ENCODE data around the gene RALGPS1.

DNA sequence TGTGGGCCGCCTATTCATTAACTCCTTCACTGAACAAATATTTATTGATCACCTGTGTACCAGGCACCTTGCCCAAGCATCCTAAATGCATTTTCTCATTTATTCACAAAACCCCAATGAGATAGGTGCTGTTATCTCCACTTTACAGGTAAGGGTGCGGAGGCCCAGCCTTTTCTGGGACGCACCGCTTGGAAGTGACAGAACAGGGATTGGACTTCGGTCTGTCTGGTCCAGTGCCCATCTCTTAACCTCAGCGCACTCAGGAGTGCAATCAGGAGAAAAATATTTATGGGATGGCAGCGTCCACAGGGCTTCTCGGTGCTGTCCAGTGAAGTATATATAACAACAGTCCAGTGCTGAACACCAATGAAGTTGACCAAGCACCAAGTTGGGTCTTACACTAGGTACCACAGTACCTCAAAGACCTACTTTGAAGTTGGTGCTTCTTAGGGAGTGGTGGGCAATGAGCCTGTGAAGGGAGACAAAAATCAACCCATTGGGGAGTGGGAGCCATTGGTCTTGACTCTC lies 331.1 kb downstream of the RALGPS1 start:
- TF ChIP-seq SMC3 (IDR thresholded peaks at IDR 0.05) (no peak), FOSL2 (IDR thresholded peaks at IDR 0.05) (no peak), FOSL2 (CRISPR knock-in tag; IDR thresholded peaks at IDR 0.05) (no peak), POLR2A (IDR thresholded peaks at IDR 0.05; ENCODE audit: low read length) (no peak), CHD2 (IDR thresholded peaks at IDR 0.05; ENCODE audit: low read length, partially characterized antibody) (no peak), TP53 (CRISPR knock-in tag; IDR thresholded peaks at IDR 0.05) (no peak), RFX5 (IDR thresholded peaks at IDR 0.05) (no peak), RAD21 (conservative IDR thresholded peaks at IDR 0.05 in 1 of 2, IDR thresholded peaks at IDR 0.05 in 1 of 2) (no peak), HDAC2 (IDR thresholded peaks at IDR 0.05) (no peak), PHF8 (IDR thresholded peaks at IDR 0.05; ENCODE audit: borderline replicate concordance, low read depth) (no peak), BHLHE40 (IDR thresholded peaks at IDR 0.05; ENCODE audit: low read depth, low read length) (no peak), JUN (IDR thresholded peaks at IDR 0.05) (no peak)
- TF ChIP-seq, protein P1, sequence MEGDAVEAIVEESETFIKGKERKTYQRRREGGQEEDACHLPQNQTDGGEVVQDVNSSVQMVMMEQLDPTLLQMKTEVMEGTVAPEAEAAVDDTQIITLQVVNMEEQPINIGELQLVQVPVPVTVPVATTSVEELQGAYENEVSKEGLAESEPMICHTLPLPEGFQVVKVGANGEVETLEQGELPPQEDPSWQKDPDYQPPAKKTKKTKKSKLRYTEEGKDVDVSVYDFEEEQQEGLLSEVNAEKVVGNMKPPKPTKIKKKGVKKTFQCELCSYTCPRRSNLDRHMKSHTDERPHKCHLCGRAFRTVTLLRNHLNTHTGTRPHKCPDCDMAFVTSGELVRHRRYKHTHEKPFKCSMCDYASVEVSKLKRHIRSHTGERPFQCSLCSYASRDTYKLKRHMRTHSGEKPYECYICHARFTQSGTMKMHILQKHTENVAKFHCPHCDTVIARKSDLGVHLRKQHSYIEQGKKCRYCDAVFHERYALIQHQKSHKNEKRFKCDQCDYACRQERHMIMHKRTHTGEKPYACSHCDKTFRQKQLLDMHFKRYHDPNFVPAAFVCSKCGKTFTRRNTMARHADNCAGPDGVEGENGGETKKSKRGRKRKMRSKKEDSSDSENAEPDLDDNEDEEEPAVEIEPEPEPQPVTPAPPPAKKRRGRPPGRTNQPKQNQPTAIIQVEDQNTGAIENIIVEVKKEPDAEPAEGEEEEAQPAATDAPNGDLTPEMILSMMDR (IDR thresholded peaks at IDR 0.05): no peak
- TF ChIP-seq, protein P2, sequence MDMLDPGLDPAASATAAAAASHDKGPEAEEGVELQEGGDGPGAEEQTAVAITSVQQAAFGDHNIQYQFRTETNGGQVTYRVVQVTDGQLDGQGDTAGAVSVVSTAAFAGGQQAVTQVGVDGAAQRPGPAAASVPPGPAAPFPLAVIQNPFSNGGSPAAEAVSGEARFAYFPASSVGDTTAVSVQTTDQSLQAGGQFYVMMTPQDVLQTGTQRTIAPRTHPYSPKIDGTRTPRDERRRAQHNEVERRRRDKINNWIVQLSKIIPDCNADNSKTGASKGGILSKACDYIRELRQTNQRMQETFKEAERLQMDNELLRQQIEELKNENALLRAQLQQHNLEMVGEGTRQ (IDR thresholded peaks at IDR 0.05): no peak
- TF ChIP-seq, protein P3, sequence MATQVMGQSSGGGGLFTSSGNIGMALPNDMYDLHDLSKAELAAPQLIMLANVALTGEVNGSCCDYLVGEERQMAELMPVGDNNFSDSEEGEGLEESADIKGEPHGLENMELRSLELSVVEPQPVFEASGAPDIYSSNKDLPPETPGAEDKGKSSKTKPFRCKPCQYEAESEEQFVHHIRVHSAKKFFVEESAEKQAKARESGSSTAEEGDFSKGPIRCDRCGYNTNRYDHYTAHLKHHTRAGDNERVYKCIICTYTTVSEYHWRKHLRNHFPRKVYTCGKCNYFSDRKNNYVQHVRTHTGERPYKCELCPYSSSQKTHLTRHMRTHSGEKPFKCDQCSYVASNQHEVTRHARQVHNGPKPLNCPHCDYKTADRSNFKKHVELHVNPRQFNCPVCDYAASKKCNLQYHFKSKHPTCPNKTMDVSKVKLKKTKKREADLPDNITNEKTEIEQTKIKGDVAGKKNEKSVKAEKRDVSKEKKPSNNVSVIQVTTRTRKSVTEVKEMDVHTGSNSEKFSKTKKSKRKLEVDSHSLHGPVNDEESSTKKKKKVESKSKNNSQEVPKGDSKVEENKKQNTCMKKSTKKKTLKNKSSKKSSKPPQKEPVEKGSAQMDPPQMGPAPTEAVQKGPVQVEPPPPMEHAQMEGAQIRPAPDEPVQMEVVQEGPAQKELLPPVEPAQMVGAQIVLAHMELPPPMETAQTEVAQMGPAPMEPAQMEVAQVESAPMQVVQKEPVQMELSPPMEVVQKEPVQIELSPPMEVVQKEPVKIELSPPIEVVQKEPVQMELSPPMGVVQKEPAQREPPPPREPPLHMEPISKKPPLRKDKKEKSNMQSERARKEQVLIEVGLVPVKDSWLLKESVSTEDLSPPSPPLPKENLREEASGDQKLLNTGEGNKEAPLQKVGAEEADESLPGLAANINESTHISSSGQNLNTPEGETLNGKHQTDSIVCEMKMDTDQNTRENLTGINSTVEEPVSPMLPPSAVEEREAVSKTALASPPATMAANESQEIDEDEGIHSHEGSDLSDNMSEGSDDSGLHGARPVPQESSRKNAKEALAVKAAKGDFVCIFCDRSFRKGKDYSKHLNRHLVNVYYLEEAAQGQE (IDR thresholded peaks at IDR 0.05): no peak

All from A549 (cell line).